GM10266 (cell line): ENCODE data around the gene FSTL4.
A peak's percentile ranks its signal among the peaks of the same experiment; 100 is the strongest.

Experiments used
- DNase-seq: peaks from one replicate; pipeline ENCODE4 v3.0.0; 2012; ENCODE audit errors: extremely low spot score
- TF ChIP-seq, protein P1 (sequence below): IDR thresholded peaks from 2 replicates; pipeline ENCODE4 v1.5.1; 2012; ENCODE audit warnings: mild to moderate bottlenecking, low read depth; ENCODE audit not compliant: control insufficient read depth, insufficient read depth; ENCODE audit errors: missing control alignments

The FSTL4 gene

DNA sequence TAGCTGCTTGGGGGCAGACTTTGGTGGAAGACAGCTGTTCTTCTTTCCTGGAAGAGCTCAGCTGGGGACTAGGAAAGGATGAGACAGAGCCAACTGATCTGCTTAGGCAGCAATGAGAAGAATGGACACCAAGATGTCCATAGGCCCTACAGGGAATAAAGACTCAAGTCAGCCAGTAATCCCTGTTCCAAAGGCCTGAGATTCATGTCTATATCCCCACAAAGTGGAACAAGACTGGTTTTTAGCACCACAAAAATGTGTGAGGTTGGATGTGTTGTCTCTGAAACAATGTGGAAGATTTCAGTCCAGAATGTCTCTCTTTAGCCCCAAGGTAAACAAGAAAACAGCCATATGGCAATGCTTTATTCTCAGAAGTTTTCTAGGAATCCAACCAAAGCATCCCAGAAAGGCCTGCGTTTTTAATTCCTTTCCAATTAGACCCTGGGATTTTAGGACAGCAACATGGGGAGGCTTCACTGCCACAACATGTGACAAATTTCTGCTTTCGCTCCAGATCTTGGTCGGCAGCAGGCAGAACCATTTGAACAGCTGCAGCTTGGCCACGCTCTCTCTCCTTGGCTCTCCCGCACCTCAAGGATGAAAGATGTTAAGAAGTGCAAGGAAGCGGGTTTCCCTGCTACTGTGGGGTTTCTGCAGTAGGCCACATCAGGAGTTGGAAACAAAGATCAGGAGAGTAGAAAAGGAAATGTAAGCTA is 245.1 kb downstream of the FSTL4 start:
- no peak for DNase-seq
- TF ChIP-seq, protein P1, sequence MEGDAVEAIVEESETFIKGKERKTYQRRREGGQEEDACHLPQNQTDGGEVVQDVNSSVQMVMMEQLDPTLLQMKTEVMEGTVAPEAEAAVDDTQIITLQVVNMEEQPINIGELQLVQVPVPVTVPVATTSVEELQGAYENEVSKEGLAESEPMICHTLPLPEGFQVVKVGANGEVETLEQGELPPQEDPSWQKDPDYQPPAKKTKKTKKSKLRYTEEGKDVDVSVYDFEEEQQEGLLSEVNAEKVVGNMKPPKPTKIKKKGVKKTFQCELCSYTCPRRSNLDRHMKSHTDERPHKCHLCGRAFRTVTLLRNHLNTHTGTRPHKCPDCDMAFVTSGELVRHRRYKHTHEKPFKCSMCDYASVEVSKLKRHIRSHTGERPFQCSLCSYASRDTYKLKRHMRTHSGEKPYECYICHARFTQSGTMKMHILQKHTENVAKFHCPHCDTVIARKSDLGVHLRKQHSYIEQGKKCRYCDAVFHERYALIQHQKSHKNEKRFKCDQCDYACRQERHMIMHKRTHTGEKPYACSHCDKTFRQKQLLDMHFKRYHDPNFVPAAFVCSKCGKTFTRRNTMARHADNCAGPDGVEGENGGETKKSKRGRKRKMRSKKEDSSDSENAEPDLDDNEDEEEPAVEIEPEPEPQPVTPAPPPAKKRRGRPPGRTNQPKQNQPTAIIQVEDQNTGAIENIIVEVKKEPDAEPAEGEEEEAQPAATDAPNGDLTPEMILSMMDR = no peak

DNA sequence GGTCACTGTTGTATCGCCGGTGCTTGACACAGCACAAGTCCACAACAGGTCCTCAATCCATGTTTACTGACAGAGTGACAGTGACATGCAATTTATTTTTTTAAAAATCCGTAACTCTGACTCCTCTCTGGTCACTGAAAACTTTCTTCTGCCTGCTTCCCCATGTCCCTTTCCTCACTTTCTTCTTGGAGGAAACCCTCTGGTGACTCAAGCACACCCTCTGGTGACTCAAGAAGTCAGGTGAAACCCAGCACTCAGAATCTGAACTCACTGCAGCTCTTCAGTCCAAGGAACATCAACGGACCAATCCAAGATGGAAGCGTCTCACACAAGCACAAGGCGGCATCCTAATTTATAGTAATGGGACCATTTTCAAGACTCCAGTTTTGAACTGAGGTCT is 245.9 kb downstream of the FSTL4 start:
- TF ChIP-seq, protein P1 = no peak
- no peak for DNase-seq

DNA sequence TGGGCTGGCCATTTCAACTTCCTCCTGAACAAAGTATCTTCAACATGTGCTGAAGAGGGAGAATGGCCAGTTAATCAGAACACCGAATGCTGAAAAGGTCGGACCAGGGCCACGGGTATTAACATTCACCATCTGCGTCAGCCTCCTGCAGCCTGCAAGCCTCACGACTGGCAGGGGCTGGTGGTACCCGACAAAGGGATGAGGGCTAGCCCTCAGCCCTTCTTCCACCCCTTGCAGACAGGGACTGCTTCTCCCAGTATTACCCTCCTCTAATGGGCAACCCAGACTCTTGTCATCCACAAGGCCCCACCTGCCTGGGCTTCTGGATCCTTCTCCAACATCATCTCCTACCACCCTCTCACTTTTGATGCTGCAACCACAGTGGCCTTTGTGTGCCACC is 246.6 kb downstream of the FSTL4 start:
- TF ChIP-seq, protein P1 = no peak
- no peak for DNase-seq

GRCh38 chr5:133364936-133365707 is 247.2 kb downstream of the FSTL4 start:
- no peak for DNase-seq
- TF ChIP-seq, protein P1 = peak; percentile 21

DNA sequence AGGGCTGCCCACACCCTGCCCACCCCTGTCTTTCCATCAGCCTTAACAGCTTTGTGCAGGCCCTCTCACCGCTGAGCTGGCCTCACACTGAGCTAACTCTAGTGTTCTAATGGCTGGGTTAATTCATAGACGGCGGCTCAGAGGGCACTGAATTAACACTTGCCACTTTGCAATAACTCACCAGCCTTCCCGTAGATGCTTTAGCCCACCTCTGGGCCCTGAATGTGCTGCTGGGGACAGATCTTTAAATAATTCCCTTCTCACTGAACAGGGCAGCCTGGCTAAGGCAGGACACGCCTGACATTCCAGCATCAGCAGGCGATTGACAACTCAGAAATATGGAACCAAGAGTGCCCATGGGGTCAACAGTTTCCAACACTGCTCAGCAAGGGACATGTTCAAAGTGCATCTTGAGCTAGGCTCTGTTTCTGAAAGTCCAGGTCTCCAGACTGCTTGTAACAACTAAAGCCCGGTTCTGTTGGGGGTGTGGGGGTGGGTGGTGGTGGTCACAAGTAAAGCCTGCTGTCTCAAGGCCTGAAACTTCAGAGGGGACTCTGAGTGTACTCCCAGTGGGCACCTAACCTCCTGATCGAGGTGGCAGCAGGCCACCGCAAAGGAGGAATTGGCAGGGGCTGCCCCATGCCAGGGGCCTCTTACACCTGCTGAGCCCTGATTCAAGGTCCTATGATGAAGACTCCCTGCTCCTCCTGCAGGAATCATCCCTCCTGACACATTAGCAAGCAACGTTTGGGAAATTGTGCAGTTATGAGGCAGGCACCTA is 248.3 kb downstream of the FSTL4 start:
- TF ChIP-seq, protein P1 = no peak
- no peak for DNase-seq

DNA sequence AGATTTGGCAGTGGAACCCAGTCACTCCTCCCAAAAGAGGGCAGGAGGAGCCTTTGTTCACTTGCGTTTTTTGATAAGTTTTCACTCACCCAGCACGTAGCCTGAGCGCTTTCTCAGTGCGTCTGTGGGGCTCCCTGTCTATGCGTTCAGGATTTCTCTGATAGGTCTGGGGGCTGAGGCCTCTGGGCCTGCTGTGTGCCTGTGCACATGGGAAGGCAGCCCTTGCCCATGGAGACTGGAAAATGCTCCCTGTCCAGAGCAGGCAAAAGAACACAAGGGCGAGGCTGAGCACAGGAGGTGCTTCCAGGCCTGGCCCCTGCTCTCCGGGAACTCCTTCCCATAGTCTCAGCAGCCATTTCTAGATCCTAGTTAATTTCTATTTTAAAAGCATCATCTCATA is 249.9 kb downstream of the FSTL4 start:
- TF ChIP-seq, protein P1 = no peak
- no peak for DNase-seq

DNA sequence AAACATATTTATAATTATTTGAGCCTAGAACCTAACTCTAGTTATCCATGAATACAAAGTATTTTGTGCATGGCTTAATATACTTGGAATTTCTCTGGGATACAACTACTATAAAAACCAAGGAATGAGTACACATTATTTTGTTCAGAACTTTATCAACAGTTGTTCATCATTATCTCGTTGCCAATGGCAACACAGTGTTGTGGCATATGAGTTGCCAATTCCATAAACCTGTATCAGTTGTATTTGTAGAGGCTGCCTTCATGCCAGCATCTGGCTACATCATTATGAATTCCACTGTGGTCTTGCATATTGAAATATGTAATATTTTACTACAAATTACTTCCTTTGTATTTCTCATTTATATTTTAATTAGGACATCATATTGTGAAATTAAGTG is 250.4 kb downstream of the FSTL4 start:
- TF ChIP-seq, protein P1 = no peak
- no peak for DNase-seq
